Vagina (tissue), 2 donors: Measurements from ENCODE around the gene TSC2. TPM values are rescaled to one million over a fixed set of nuclear protein-coding genes. Genes with fewer than 3 reads are reported as not detected.

Source experiments
- DNase-seq, 2 donors: peaks; one replicate each; pipeline ENCODE4 v3.0.0-alpha.2; 2017; ENCODE audit errors: extremely low spot score in 2 of 2
- H3K27ac ChIP-seq: fragments of 200-600 bp; sonication (generic); one replicate; pipeline ENCODE4 v1.5.1; 2019
- H3K27me3 ChIP-seq: fragments of 200-600 bp; sonication (generic); one replicate; pipeline ENCODE4 v1.5.1; 2019
- H3K36me3 ChIP-seq, 2 donors: fragments of 200-600 bp; sonication (generic); one replicate each; pipeline ENCODE4 v1.5.1; 2017 to 2019
- H3K4me1 ChIP-seq: fragments of 200-600 bp; sonication (generic); one replicate; pipeline ENCODE4 v1.5.1; 2019
- H3K4me3 ChIP-seq, 2 donors: fragments of 200-600 bp; sonication (generic); 1 replicate in 1 of 2; 2 replicates in 1 of 2; pipeline ENCODE4 v1.5.1; 2016 to 2019
- H3K9me3 ChIP-seq: fragments of 200-600 bp; sonication (generic); one replicate; pipeline ENCODE4 v1.5.1; 2019
- POLR2A ChIP-seq, 2 donors: fragments of 450-650 bp; IDR thresholded peaks; one replicate each; pipeline ENCODE4 v1.6.1; 2017; ENCODE audit warnings: antibody characterized with exemption in 2 of 2, mild to moderate bottlenecking in 2 of 2, moderate library complexity in 2 of 2
- POLR2AphosphoS5 ChIP-seq, 2 donors: sonication (generic); formaldehyde crosslinking; IDR thresholded peaks; one replicate each; pipeline ENCODE4 v1.9.0; 2017; ENCODE audit warnings: antibody characterized with exemption in 2 of 2, mild to moderate bottlenecking in 2 of 2, low read depth in 1 of 2; ENCODE audit not compliant: insufficient read depth in 1 of 2
- intact Hi-C: fragments of 100-400 bp; cut with DNase I; formaldehyde crosslinking; loops from one replicate; pipeline ENCODE4 v1.15.1; 2023
- total RNA-seq: library from RNA; depleted of rRNA; stranded (reverse); fragments of >200 nt; gene quantifications from one replicate; pipeline ENCODE4 v1.2.3, GENCODE V29; 2016
- TF ChIP-seq, protein P1 (sequence below), 3 experiments: fragments of 450-650 bp in 2 of 3; fragments of 200-600 bp in 1 of 3; sonication (generic) in 1 of 3; IDR thresholded peaks; one replicate each; pipeline ENCODE4 v1.5.1; 2017 to 2019; ENCODE audit warnings: antibody characterized with exemption in 3 of 3, mild to moderate bottlenecking in 2 of 3, moderate library complexity in 2 of 3

TSC2 gene
- total RNA-seq, 1 donor from 2014 or later = 78.6 TPM

DNA sequence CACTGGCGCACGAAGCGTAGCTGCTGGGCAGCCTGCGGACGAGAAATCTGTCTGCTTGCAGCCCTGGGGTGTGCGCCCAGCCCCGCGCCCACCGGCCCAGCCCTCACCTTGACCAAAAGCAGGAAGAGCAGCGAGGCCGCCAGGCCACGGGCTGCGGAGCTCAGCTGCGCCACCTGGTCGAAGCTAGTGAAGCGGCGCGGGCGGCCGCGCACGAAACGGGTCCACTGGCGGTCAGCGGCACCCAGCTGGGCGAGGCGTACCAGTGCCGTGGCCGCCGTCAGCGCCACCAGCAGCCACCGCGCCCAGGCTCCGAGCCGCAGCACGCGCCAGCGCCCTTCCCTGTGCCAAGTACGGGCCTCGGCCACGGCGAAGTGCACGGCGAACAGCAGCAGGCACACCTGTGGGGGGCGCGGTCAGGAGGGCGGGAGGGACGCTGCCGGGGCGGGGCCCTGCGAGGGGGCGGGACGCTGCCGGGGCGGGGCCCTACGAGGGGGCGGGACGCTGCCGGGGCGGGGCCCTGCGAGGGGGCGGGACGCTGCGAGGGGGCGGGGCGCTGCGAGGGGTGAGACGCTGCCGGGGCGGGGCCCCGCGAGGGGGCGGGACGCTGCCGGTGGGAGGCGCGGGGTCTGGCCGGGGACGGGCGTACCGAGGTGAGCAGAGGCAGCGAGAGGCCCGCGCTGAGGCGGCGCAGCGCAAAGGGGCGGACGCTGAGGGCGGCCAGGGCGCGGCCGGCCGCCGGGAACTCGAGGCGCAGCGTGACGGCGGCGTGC lies 43.2 kb downstream of the TSC2 start:
- DNase-seq = no peak
- Histone ChIP-seq H3K36me3 (peaks cover 0 to 75% of the 10 kb centered on the region in 2 donors), H3K4me3 (no peak overlapping the region), H3K9me3 (no peaks in the 10 kb centered on the region), H3K27me3 (no peaks in the 10 kb centered on the region), H3K4me1 (peaks cover 17% of the 10 kb centered on the region), H3K27ac (peak overlapping the region; percentile 33)
- TF ChIP-seq, protein P1, sequence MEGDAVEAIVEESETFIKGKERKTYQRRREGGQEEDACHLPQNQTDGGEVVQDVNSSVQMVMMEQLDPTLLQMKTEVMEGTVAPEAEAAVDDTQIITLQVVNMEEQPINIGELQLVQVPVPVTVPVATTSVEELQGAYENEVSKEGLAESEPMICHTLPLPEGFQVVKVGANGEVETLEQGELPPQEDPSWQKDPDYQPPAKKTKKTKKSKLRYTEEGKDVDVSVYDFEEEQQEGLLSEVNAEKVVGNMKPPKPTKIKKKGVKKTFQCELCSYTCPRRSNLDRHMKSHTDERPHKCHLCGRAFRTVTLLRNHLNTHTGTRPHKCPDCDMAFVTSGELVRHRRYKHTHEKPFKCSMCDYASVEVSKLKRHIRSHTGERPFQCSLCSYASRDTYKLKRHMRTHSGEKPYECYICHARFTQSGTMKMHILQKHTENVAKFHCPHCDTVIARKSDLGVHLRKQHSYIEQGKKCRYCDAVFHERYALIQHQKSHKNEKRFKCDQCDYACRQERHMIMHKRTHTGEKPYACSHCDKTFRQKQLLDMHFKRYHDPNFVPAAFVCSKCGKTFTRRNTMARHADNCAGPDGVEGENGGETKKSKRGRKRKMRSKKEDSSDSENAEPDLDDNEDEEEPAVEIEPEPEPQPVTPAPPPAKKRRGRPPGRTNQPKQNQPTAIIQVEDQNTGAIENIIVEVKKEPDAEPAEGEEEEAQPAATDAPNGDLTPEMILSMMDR (IDR thresholded peaks at IDR 0.05) = no peak
- TF ChIP-seq POLR2A (IDR thresholded peaks at IDR 0.05) = no peak
- TF ChIP-seq POLR2AphosphoS5 (IDR thresholded peaks at IDR 0.05; ENCODE audit: insufficient read depth in 1 of 2, low read depth in 1 of 2) = no peak
- intact Hi-C loops = no loop called here

DNA sequence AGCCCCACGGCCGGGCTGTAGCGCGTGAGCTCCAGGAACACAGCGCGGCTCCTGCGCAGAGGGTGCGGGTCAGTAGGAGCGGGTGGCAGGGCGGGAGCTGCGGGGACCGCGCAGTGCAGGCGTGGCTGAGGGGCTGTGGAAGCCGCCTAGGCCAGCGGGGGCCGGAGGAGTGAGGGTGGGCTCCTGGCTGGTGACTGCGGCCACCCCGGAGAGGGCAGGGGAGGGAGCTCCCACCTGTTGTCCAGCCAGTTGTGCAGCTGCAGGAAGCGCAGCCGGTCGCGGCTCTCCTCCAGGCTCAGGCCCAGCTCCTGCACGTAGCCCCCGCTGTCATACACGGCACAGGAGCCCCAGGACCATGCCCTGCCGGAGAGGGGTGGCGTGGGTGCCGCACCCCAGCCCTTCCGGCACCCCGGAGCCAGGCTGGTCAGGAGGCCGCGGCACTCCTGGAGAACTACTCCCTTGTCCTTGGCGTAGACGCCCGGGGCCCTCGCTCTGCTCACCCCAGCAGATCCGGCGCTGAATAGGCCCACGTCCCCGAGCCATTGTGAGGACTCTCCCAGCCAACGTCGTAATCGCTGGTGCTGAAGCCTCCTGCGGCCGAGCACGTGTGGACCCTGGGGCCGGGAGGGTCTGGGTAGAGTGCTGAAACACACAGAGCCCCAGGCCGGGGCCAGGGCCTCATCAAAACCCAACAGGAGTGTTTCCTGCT lies 43.9 kb downstream of the TSC2 start:
- Histone ChIP-seq H3K27me3 (no peaks in the 10 kb centered on the region), H3K9me3 (no peaks in the 10 kb centered on the region), H3K4me1 (peaks cover 17% of the 10 kb centered on the region), H3K36me3 (peaks cover 0 to 73% of the 10 kb centered on the region in 2 donors), H3K27ac (no peak overlapping the region), H3K4me3 (no peak overlapping the region)
- intact Hi-C loops = no loop called here
- TF ChIP-seq, protein P1 (IDR thresholded peaks at IDR 0.05) = no peak
- TF ChIP-seq POLR2A (IDR thresholded peaks at IDR 0.05) = no peak
- TF ChIP-seq POLR2AphosphoS5 (IDR thresholded peaks at IDR 0.05; ENCODE audit: insufficient read depth in 1 of 2, low read depth in 1 of 2) = no peak
- DNase-seq = no peak

- Histone ChIP-seq H3K4me1 (peaks cover 17% of the 10 kb centered on the region), H3K9me3 (no peaks in the 10 kb centered on the region), H3K36me3 (peaks cover 0 to 75% of the 10 kb centered on the region in 2 donors), H3K27me3 (no peaks in the 10 kb centered on the region), H3K27ac (no peak overlapping the region), H3K4me3 (no peak overlapping the region)
- no peak for DNase-seq
- TF ChIP-seq, protein P1 (IDR thresholded peaks at IDR 0.05) = no peak
- TF ChIP-seq POLR2A (IDR thresholded peaks at IDR 0.05) = no peak
- TF ChIP-seq POLR2AphosphoS5 (IDR thresholded peaks at IDR 0.05; ENCODE audit: insufficient read depth in 1 of 2, low read depth in 1 of 2) = no peak
- intact Hi-C loops = no loop called here
Measured at GRCh38 chr16:2092256-2092620, 44.5 kb downstream of the TSC2 start.

DNA sequence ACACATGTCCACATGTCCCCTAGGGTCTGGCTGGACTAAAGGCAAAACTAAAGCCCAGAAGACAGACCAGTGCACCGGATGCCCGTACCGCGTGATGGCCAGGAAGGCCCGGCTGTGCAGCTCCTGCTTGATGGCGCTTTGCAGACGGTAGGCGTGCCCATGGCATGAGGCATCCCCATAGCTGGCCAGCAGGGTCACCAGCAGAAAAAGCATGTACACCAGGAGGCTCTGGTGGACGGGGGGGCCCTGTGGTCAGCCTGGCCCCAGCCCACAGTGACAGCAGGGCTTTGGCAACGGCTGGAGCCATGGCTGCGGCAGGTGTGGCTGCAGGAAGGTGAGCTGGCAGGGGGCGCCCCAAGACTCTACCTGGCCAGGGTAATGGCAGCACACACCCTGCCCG lies 45.1 kb downstream of the TSC2 start:
- no peak for DNase-seq
- TF ChIP-seq, protein P1 (IDR thresholded peaks at IDR 0.05) = no peak
- TF ChIP-seq POLR2A (IDR thresholded peaks at IDR 0.05) = no peak
- TF ChIP-seq POLR2AphosphoS5 (IDR thresholded peaks at IDR 0.05; ENCODE audit: insufficient read depth in 1 of 2, low read depth in 1 of 2) = no peak
- Histone ChIP-seq H3K27me3 (no peaks in the 10 kb centered on the region), H3K9me3 (no peaks in the 10 kb centered on the region), H3K4me3 (no peak overlapping the region), H3K27ac (no peak overlapping the region), H3K4me1 (peaks cover 17% of the 10 kb centered on the region), H3K36me3 (peaks cover 0 to 74% of the 10 kb centered on the region in 2 donors)
- intact Hi-C loops = no loop called here

DNA sequence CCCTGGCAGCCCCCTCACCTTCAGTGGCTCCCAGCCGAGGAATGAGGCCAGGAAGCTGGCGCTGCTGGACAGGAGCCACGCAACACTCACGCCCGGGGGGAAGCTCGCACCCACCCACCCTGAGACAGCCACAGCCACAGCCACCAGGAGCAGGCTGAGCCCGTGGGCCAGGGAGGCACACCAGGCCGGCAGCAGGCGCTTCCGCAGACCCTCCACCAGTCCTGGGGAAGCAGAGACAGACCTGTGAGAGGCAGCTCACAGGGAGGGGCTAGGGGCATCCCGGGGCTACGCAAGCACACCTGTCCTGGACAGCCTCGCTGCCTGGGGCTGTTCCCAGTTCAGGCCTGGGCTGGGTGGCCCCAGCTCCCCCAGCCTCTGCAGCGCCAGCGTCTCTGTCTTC lies 46.0 kb downstream of the TSC2 start:
- no peak for TF ChIP-seq POLR2A (IDR thresholded peaks at IDR 0.05)
- TF ChIP-seq POLR2AphosphoS5 (IDR thresholded peaks at IDR 0.05; ENCODE audit: insufficient read depth in 1 of 2, low read depth in 1 of 2) = no peak
- TF ChIP-seq, protein P1 (IDR thresholded peaks at IDR 0.05) = no peak
- no peaks in the 10 kb centered on the region for H3K9me3 ChIP-seq
- intact Hi-C loops = no loop called here
- H3K27me3 ChIP-seq = no peaks in the 10 kb centered on the region
- H3K36me3 ChIP-seq = peaks cover 0 to 70% of the 10 kb centered on the region in 2 donors
- no peak overlapping the region for H3K27ac ChIP-seq
- no peak overlapping the region for H3K4me3 ChIP-seq
- DNase-seq = no peak
- H3K4me1 ChIP-seq = peaks cover 17% of the 10 kb centered on the region
